Breast epithelium (tissue), 3 donors: ENCODE results near the gene CEP170.

Experiments used
- CTCF ChIP-seq, 3 donors: fragments of 450-650 bp; IDR thresholded peaks; one replicate each; pipeline ENCODE4 v1.5.1; 2016 to 2017; ENCODE audit warnings: antibody characterized with exemption in 3 of 3, mild to moderate bottlenecking in 3 of 3, moderate library complexity in 3 of 3
- POLR2A ChIP-seq: fragments of 450-650 bp; IDR thresholded peaks from one replicate; pipeline ENCODE4 v1.6.1; 2016; ENCODE audit warnings: antibody characterized with exemption, mild to moderate bottlenecking, moderate library complexity
- POLR2AphosphoS5 ChIP-seq, 3 donors: sonication (generic); formaldehyde crosslinking; IDR thresholded peaks; one replicate each; pipeline ENCODE4 v1.6.1; 2017; ENCODE audit warnings: antibody characterized with exemption in 3 of 3

- TF ChIP-seq POLR2A, result no peak
- TF ChIP-seq CTCF (IDR thresholded peaks at IDR 0.05), result no peak
- no peak for TF ChIP-seq POLR2AphosphoS5 (IDR thresholded peaks at IDR 0.05)
These were observed 39.6 kb upstream of the CEP170 start for GRCh38 chr1:243294723-243295121.
